NCI-H748 (cell line): Measurements from ENCODE around the gene TNPO3.
A peak's percentile ranks its signal among the peaks of the same experiment; 100 is the strongest.

ENCODE experiments used
- DNase-seq: peaks from one replicate; lab custom pipeline; 2025; ENCODE audit not compliant: unreplicated experiment; lab: John Stamatoyannopoulos, UW

The TNPO3 gene

DNA sequence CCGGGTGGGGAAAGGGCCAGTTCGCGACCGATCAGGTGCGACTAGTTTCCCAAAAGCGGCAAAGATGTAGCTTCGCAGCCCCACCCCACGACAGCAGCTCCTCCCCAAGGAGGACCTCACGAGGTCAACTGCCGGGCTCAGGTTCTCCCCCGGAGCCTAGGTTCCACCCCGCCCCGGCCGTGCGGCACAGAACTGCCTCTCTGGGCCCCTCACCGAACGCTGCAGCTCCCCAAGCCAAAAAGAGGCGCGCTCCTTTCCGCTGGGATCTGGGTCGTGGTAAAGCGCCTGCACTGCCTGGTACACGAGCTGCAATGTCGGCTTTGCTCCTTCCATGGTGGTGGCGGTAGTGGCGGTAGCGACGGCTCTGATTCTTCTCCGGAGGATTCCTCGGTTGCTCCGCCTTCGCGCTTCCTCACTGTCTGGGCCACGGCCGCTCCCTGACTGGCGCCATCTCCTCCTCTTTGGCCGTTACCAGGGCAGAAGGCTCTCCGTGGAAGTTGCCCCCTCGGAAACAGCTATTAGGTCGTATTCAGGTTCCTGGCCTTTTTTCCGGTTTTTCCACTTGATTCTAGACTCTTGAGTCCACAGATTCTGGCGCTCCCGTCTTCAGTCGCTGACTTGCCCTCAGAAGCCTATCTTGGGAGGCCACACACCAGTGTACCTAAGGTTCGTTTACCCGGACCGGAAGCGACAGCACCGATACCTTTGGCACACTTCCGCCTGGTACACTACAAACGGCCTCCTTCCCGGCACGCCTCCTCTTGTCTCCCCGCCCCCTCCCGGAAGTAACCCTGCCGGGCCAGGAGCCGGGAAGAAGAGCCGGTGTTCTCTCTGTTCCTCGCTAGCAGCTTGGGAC, at the start of gene TNPO3:
Gene TNPO3, minus strand, starts transcription at position 674 of the 856 bp plus-strand sequence. Its CDS starts 341 bp downstream, at position 333.
- peak; percentile 95 for DNase-seq

DNA sequence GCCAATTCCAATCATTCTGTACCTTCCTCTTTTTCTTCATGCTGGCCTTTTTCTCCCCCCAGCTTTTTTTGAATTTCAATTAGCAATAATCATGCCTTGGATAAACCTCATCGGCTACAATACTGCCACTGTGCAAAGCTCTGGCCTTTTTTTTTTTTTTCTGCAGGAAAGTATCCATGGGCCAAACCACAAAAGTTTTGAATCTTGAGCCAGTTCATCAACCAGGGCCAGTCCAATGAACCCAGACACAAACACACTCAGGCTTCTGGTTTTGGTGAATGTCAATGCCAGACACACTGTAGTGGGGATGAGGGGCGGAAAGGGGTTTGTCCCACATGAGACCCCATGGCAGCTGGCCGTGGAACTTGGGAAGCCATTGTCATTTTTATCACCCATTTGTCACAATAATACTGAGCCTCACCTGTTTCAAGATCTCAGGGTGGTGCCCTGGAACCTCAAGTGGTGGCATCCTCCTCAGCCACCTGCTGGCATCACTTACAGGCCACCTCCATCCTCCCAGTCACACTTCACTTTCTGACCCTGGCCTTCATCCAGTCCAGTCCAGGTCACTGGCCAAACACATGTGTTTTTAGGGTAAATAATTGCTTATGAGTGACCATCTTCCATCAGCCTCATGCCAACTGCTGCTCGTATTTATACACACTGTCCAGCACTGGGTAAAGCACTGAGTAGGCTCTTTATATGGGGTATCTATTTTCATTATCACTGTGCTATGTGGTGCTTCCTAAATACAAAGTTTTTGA, 48.8 kb upstream of the TNPO3 start:
- no peak for DNase-seq

DNA sequence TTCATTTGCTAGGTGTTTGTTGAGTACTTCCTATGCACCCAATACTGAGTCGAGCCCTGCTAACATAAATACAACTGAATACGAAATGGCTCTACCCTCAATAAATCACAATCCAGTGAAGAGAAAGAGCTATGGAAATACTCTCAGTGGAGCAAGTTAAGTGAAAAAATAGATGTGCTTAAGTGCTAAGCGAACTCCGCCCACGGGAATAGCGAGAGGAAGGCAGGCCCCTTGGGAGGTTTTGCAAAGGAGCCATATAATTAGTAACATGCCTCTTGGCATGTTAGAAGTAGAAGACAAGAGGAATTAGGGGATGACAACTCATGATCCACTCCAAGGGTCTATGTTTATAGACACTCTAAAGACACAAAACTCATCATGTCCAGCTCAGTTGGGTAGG, 46.8 kb upstream of the TNPO3 start:
- no peak for DNase-seq

DNA sequence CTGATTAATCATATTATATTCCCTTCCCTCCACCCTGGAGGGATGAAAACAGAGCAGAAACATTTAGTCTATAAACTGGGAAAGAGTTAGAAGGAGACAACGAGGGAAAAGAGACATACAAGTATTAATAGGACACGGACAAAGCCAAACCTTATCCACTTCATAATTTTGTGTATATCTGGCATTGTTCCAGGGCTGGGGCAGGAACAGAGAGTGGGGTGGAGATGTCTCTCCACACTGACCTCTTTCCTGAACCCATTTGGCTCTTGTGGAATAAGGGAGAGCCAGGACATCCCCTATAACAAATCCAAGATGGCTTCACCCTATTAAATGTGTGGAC, 45.9 kb upstream of the TNPO3 start:
- no peak for DNase-seq

DNA sequence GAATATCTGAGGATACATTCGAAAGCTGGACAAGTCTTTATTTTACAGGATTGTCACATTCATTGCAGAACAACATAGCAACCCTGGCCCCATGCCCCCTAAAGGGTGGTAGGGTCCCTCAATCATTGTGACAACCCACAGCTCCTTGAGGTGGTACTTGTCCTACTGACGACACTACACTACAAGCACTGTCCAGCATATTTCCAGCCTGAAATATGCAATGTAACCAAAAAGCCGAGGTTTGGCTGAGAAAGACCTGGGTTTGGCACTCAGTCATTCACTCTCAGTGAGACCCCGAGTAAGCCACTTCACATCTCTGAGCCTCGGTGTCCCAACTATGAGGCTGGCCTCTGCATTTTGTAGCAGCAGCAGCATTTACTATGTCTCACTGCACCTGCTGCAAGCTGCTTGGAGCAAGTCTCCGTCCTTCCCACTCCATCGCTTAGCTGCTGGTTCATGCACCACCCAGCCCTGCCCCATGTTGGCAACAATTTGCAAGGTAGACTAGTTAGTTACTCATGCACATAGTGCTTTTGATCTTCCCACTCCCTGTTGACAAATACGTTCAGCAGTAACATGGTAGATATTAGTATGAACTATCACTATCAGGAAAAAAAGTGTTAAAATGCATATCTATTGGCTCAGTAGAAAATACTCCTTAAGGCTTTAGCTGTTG, 43.6 kb upstream of the TNPO3 start:
- no peak for DNase-seq

- no peak for DNase-seq
These were observed 40.3 kb upstream of the TNPO3 start for GRCh38 chr7:129095258-129095657.

GRCh38 chr7:129094501-129094900, 39.6 kb upstream of the TNPO3 start:
- DNase-seq, result no peak

- DNase-seq, result no peak
These were observed 39.1 kb upstream of the TNPO3 start for GRCh38 chr7:129093867-129094456.

- peak; percentile 88 for DNase-seq
These were observed 36.6 kb upstream of the TNPO3 start for GRCh38 chr7:129091484-129092002.

DNA sequence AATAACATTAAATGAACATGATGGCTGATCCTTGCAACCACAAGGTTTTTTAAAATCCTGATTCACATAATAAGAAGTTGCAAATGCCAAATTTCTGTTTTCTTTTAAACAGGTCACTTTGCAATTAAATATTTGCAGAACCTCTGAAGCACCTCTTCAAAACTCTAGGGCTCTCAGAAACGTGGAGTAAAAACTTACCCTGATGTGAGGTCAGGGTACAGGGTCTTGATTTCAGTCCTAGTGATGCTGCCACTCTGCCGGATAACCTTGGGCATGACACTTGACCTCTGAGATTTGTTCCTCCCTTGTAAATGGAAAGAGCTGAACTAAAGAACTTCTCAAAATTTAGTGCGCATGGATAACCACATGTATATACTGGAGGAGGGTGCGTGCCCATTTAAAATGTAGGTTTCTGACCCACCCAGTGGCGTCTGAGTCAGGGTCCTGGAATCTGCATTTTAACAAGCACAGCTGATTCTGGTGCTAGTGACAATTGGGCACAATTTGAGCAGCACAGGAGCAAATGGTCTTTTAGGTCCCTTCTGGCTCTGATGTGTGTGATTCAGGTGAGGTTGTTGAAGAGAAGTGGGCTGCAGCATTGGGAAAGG, 35.5 kb upstream of the TNPO3 start:
- DNase-seq, result no peak

GRCh38 chr7:129089521-129090212, 34.8 kb upstream of the TNPO3 start:
- DNase-seq, result no peak

GRCh38 chr7:129084801-129085551, 30.1 kb upstream of the TNPO3 start:
- no peak for DNase-seq

GRCh38 chr7:129083525-129083924, 28.6 kb upstream of the TNPO3 start:
- no peak for DNase-seq

- DNase-seq, result no peak
These were observed 23.5 kb upstream of the TNPO3 start for GRCh38 chr7:129078455-129078854.

DNA sequence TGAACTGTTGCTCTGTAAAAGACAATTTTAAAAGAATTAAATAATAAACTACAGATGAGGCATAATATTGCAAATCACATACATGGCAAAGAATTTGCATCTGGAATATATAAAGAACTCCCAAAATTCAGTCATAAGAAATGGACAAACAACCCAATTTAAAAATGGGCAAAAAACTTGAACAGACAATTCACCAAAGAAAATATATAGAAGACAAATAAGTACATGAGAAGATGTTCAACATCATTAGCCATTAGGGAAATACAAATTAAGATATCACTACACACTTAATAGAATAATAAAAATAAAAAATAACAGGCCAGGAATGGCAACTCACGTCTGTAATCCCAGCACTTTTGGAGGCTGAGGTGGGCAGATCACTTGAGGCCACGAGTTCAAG, 22.0 kb upstream of the TNPO3 start:
- no peak for DNase-seq

DNA sequence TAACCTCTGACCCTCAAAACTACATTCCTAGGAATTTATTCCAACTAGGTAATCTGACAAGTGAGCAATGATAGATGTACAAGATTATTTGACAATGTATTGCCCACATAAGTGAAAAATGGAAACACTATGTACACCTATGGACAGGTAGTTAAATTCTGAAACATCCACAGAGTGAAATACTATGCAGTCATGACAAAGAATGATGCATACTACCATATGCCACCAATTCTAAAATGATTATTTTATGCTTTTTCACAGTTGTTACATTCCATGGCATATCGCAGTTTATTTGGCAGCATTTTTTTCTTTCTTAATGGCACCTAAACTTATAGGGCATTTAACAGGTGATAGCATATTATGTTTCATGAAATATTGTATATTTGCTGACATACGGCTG, 20.1 kb upstream of the TNPO3 start:
- no peak for DNase-seq

DNA sequence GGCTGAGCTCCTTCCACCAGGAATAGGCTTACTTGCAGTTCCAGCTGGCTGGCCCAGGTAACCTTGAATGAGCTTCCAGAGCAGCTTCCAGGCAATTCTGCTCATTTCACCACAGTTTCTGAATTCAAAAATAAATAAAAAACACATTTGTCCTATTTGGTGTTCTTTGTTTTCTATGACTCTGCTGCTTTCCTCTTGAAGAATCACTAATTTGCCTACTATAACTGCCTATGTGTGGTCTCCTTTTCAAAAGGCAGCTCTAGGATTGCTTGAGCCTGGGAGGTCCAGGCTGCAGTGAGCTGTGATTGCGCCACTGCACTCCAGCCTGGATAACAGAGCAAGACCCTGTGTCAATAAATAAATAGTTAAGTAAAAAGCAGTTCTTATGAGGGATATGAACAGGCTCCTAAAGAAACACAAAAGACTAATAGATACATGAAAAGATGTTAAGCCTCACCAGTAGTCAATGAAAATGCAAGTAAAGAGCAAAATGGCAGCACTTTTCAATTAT, 19.5 kb upstream of the TNPO3 start:
- no peak for DNase-seq

GRCh38 chr7:129073738-129074137, 18.8 kb upstream of the TNPO3 start:
- DNase-seq, result no peak

DNA sequence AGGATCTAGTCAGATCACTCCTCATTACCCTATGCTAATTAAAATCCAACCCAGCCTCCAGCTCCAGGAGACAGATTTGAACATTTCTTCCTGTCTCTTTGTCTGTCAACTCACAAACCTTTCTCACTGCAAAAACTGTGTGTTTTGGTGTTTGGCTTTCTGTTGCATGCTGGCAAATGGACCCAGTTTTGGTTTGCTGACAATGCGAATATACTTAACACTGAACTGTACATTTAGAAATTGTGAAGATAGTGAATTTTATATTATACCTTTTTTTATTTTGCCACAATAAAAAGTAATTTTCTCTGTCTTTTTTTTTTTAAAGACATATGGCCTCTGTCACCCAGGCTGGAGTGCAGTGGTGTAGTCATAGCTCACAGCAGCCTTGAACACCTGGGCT, 18.3 kb upstream of the TNPO3 start:
- DNase-seq, result no peak
